ENCODE measurements around the gene RAB22A.

The RAB22A gene

DNA sequence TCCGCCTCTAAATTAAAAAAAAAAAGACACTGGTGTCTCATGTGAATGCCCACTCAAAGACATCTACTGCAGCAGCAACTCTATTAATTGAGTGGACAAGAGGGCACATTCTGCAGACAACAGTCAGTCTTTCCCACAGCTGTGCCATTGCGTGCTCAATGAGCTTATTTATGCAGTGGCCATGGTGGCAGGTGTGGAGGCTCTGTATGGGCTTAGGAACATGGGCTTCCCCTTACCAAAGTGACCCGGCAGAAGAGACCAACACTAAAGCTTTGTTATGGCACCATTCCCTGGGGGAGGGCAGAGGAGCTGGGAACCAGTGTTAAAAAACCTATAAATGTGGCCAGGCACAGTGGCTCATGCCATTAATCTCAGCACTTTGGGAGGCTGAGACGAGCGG lies 75.3 kb downstream of the RAB22A start (continued):
- no peak for TF ChIP-seq ESRRG (CRISPR knock-in tag; IDR thresholded peaks at IDR 0.05)
- no peak for TF ChIP-seq ZFP30 (CRISPR knock-in tag; IDR thresholded peaks at IDR 0.05)

DNA sequence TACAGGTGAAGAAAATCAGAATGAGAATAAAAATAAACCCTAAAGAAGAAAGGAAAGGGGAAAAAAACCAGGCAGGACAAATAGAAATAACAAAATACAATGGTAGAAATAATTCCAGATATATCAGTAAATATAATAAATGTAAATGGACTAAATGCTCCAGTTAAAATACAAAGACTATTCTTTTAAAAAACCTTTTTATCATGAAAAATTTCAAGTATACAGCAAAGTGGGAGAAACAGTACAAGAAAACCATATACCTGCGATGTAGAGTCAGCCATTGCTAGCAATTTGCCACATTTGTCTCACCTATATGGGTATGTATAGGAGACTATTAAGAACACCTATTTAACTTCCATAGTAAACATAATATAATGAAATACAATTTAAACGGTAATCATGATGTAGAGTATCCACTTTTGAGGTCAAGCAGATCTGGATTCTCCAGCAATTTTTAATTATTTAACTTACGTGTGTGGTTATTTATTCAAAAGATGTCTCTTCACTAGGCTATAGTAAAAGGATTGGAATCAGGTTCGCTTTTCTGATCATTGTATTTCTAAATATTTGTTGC lies 78.6 kb downstream of the RAB22A start:
- TF ChIP-seq BACH2 (CRISPR knock-in tag; IDR thresholded peaks at IDR 0.05; ENCODE audit: borderline replicate concordance) (no peak), ZNF8 (CRISPR knock-in tag; IDR thresholded peaks at IDR 0.05) (no peak), ESRRG (CRISPR knock-in tag; IDR thresholded peaks at IDR 0.05) (no peak), PPARA (CRISPR knock-in tag; IDR thresholded peaks at IDR 0.05; ENCODE audit: borderline replicate concordance) (no peak), ZNF70 (CRISPR knock-in tag; IDR thresholded peaks at IDR 0.05) (no peak), TOX (CRISPR knock-in tag; IDR thresholded peaks at IDR 0.05; ENCODE audit: borderline replicate concordance) (no peak), ZNF565 (CRISPR knock-in tag; conservative IDR thresholded peaks at IDR 0.05; ENCODE audit: low read depth) (no peak), ISL1 (CRISPR knock-in tag; IDR thresholded peaks at IDR 0.05) (no peak), GLIS3 (CRISPR knock-in tag; IDR thresholded peaks at IDR 0.05) (no peak), CSDC2 (CRISPR knock-in tag; IDR thresholded peaks at IDR 0.05) (no peak), RARB (CRISPR knock-in tag; IDR thresholded peaks at IDR 0.05) (no peak), ARNTL (CRISPR knock-in tag; IDR thresholded peaks at IDR 0.05; ENCODE audit: borderline replicate concordance, low read depth) (no peak), TCF4 (CRISPR knock-in tag; IDR thresholded peaks at IDR 0.05; ENCODE audit: borderline replicate concordance) (no peak), SNAI2 (CRISPR knock-in tag; IDR thresholded peaks at IDR 0.05) (no peak), ZFP30 (CRISPR knock-in tag; IDR thresholded peaks at IDR 0.05) (no peak), OSR1 (CRISPR knock-in tag; IDR thresholded peaks at IDR 0.05) (no peak)
- TF ChIP-seq, protein P1, sequence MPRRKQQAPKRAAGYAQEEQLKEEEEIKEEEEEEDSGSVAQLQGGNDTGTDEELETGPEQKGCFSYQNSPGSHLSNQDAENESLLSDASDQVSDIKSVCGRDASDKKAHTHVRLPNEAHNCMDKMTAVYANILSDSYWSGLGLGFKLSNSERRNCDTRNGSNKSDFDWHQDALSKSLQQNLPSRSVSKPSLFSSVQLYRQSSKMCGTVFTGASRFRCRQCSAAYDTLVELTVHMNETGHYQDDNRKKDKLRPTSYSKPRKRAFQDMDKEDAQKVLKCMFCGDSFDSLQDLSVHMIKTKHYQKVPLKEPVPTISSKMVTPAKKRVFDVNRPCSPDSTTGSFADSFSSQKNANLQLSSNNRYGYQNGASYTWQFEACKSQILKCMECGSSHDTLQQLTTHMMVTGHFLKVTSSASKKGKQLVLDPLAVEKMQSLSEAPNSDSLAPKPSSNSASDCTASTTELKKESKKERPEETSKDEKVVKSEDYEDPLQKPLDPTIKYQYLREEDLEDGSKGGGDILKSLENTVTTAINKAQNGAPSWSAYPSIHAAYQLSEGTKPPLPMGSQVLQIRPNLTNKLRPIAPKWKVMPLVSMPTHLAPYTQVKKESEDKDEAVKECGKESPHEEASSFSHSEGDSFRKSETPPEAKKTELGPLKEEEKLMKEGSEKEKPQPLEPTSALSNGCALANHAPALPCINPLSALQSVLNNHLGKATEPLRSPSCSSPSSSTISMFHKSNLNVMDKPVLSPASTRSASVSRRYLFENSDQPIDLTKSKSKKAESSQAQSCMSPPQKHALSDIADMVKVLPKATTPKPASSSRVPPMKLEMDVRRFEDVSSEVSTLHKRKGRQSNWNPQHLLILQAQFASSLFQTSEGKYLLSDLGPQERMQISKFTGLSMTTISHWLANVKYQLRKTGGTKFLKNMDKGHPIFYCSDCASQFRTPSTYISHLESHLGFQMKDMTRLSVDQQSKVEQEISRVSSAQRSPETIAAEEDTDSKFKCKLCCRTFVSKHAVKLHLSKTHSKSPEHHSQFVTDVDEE (CRISPR knock-in tag; IDR thresholded peaks at IDR 0.05): no peak
- TF ChIP-seq, protein P2, sequence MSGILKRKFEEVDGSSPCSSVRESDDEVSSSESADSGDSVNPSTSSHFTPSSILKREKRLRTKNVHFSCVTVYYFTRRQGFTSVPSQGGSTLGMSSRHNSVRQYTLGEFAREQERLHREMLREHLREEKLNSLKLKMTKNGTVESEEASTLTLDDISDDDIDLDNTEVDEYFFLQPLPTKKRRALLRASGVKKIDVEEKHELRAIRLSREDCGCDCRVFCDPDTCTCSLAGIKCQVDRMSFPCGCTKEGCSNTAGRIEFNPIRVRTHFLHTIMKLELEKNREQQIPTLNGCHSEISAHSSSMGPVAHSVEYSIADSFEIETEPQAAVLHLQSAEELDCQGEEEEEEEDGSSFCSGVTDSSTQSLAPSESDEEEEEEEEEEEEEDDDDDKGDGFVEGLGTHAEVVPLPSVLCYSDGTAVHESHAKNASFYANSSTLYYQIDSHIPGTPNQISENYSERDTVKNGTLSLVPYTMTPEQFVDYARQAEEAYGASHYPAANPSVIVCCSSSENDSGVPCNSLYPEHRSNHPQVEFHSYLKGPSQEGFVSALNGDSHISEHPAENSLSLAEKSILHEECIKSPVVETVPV (CRISPR knock-in tag; IDR thresholded peaks at IDR 0.05): no peak
- TF ChIP-seq, protein P3, sequence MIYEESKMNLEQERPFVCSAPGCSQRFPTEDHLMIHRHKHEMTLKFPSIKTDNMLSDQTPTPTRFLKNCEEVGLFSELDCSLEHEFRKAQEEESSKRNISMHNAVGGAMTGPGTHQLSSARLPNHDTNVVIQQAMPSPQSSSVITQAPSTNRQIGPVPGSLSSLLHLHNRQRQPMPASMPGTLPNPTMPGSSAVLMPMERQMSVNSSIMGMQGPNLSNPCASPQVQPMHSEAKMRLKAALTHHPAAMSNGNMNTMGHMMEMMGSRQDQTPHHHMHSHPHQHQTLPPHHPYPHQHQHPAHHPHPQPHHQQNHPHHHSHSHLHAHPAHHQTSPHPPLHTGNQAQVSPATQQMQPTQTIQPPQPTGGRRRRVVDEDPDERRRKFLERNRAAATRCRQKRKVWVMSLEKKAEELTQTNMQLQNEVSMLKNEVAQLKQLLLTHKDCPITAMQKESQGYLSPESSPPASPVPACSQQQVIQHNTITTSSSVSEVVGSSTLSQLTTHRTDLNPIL (CRISPR knock-in tag; IDR thresholded peaks at IDR 0.05; ENCODE audit: low read depth): no peak
- TF ChIP-seq, protein P4, sequence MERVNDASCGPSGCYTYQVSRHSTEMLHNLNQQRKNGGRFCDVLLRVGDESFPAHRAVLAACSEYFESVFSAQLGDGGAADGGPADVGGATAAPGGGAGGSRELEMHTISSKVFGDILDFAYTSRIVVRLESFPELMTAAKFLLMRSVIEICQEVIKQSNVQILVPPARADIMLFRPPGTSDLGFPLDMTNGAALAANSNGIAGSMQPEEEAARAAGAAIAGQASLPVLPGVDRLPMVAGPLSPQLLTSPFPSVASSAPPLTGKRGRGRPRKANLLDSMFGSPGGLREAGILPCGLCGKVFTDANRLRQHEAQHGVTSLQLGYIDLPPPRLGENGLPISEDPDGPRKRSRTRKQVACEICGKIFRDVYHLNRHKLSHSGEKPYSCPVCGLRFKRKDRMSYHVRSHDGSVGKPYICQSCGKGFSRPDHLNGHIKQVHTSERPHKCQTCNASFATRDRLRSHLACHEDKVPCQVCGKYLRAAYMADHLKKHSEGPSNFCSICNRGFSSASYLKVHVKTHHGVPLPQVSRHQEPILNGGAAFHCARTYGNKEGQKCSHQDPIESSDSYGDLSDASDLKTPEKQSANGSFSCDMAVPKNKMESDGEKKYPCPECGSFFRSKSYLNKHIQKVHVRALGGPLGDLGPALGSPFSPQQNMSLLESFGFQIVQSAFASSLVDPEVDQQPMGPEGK (CRISPR knock-in tag; IDR thresholded peaks at IDR 0.05; ENCODE audit: borderline replicate concordance): no peak
- ATAC-seq: no peak

DNA sequence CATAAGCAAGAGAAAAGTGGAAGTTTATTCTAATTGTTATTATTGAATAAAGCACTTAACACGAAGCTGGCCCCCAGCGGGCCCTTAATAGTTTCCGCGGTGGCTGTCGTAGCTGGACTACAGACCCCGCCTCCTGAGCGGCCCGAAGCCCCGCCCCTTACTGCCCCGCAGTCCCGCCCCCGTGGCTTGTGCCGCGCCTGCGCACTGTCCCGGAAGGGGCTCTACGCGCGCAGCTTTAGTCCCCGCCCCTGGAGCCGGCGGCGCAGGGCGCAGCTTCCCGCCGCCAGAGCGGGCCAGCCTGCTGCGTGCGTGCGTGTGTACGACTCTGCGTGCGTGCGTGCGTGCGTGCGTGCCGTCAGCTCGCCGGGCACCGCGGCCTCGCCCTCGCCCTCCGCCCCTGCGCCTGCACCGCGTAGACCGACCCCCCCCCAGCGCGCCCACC lies 79.4 kb downstream of the RAB22A start, which contains the start of gene VAPB:
VAPB (plus strand) TSS at position 348 of the 442 bp plus-strand sequence. CDS start 231 bp downstream, outside the sequence.
- peak; percentile 99 for ATAC-seq
- TF ChIP-seq, protein P3 (CRISPR knock-in tag; IDR thresholded peaks at IDR 0.05; ENCODE audit: low read depth): no peak
- TF ChIP-seq ZC3H10 (CRISPR knock-in tag; IDR thresholded peaks at IDR 0.05) (no peak), OSR1 (CRISPR knock-in tag; IDR thresholded peaks at IDR 0.05) (no peak), ESRRG (CRISPR knock-in tag; IDR thresholded peaks at IDR 0.05) (no peak), ZFP30 (CRISPR knock-in tag; IDR thresholded peaks at IDR 0.05) (no peak), ZNF70 (CRISPR knock-in tag; IDR thresholded peaks at IDR 0.05) (no peak), BACH2 (CRISPR knock-in tag; IDR thresholded peaks at IDR 0.05; ENCODE audit: borderline replicate concordance) (no peak), ZNF565 (CRISPR knock-in tag; conservative IDR thresholded peaks at IDR 0.05; ENCODE audit: low read depth) (no peak), TOX (CRISPR knock-in tag; IDR thresholded peaks at IDR 0.05; ENCODE audit: borderline replicate concordance) (no peak), PPARA (CRISPR knock-in tag; IDR thresholded peaks at IDR 0.05; ENCODE audit: borderline replicate concordance) (no peak), TCF4 (CRISPR knock-in tag; IDR thresholded peaks at IDR 0.05; ENCODE audit: borderline replicate concordance) (no peak), ISL1 (CRISPR knock-in tag; IDR thresholded peaks at IDR 0.05) (no peak)
- TF ChIP-seq, protein P5, sequence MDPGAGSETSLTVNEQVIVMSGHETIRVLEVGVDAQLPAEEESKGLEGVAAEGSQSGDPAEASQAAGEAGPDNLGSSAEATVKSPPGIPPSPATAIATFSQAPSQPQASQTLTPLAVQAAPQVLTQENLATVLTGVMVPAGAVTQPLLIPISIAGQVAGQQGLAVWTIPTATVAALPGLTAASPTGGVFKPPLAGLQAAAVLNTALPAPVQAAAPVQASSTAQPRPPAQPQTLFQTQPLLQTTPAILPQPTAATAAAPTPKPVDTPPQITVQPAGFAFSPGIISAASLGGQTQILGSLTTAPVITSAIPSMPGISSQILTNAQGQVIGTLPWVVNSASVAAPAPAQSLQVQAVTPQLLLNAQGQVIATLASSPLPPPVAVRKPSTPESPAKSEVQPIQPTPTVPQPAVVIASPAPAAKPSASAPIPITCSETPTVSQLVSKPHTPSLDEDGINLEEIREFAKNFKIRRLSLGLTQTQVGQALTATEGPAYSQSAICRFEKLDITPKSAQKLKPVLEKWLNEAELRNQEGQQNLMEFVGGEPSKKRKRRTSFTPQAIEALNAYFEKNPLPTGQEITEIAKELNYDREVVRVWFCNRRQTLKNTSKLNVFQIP (CRISPR knock-in tag; IDR thresholded peaks at IDR 0.05; ENCODE audit: borderline replicate concordance, low read depth): no peak
- TF ChIP-seq, protein P2 (CRISPR knock-in tag; IDR thresholded peaks at IDR 0.05): no peak
- TF ChIP-seq, protein P4 (CRISPR knock-in tag; IDR thresholded peaks at IDR 0.05; ENCODE audit: borderline replicate concordance): no peak

All from SK-N-SH treated with all-trans-retinoic acid at 6 μM for 48 hours (cell line).